Measurements from ENCODE around the gene NF1. TPM values are rescaled to one million over a fixed set of nuclear protein-coding genes. Genes with fewer than 3 reads are reported as not detected.

Gene NF1
- total and polyA plus RNA-seq, 8 donors, result 45.0 to 57.7 (median 52.0) TPM

GRCh38 chr17:31114956-31115555 is 20.3 kb downstream of the NF1 start:
- H3K36me3 ChIP-seq, result no peaks in the 10 kb centered on the region
- H3K4me3 ChIP-seq, result no peak overlapping the region
- ATAC-seq (no peak), DNase-seq (no peak)
- no peak overlapping the region for H3K27ac ChIP-seq
- H3K4me1 ChIP-seq, result peaks cover 0 to 8% of the 10 kb centered on the region in 2 donors
- H3K9me3 ChIP-seq, result no peaks in the 10 kb centered on the region
- no peak for TF ChIP-seq CTCF (IDR thresholded peaks at IDR 0.05)
- H3K27me3 ChIP-seq, result no peaks in the 10 kb centered on the region
- intact Hi-C loops (cut with DNase I), result no loop called here

GRCh38 chr17:31116167-31116566 is 21.4 kb downstream of the NF1 start:
- DNase-seq (no peak), ATAC-seq (no peak)
- H3K4me3 ChIP-seq, result no peak overlapping the region
- no peaks in the 10 kb centered on the region for H3K36me3 ChIP-seq
- no peak for TF ChIP-seq CTCF (IDR thresholded peaks at IDR 0.05)
- H3K4me1 ChIP-seq, result peaks cover 0 to 3% of the 10 kb centered on the region in 2 donors
- H3K27ac ChIP-seq, result no peak overlapping the region
- intact Hi-C loops (cut with DNase I), result no loop called here
- no peaks in the 10 kb centered on the region for H3K9me3 ChIP-seq
- no peaks in the 10 kb centered on the region for H3K27me3 ChIP-seq

GRCh38 chr17:31122746-31123145 is 28.0 kb downstream of the NF1 start:
- H3K27me3 ChIP-seq, result no peaks in the 10 kb centered on the region
- no peak for TF ChIP-seq CTCF (IDR thresholded peaks at IDR 0.05)
- DNase-seq (no peak), ATAC-seq (no peak)
- H3K9me3 ChIP-seq, result no peaks in the 10 kb centered on the region
- H3K4me3 ChIP-seq, result no peak overlapping the region
- H3K36me3 ChIP-seq, result no peaks in the 10 kb centered on the region
- H3K4me1 ChIP-seq, result no peaks in the 10 kb centered on the region
- no peak overlapping the region for H3K27ac ChIP-seq
- intact Hi-C loops (cut with DNase I), result no loop called here

- ATAC-seq (no peak), DNase-seq (no peak)
- Histone ChIP-seq H3K4me1 (peaks cover 0 to 8% of the 10 kb centered on the region in 2 donors), H3K27me3 (no peaks in the 10 kb centered on the region), H3K27ac (no peak overlapping the region), H3K36me3 (no peaks in the 10 kb centered on the region), H3K4me3 (no peak overlapping the region), H3K9me3 (no peaks in the 10 kb centered on the region)
- intact Hi-C loops (cut with DNase I), result no loop called here
- TF ChIP-seq CTCF (IDR thresholded peaks at IDR 0.05), result no peak
Measured at GRCh38 chr17:31126318-31126717, 31.5 kb downstream of the NF1 start.

- ATAC-seq, result no peak
- no peak for TF ChIP-seq CTCF (IDR thresholded peaks at IDR 0.05)
- intact Hi-C loops (cut with DNase I), result no loop called here
Measured at GRCh38 chr17:31128241-31128640, 33.5 kb downstream of the NF1 start.

More at GRCh38 chr17:31128241-31128640, 33.5 kb downstream of the NF1 start:
- no peak for DNase-seq
- no peaks in the 10 kb centered on the region for H3K27me3 ChIP-seq
- no peaks in the 10 kb centered on the region for H3K36me3 ChIP-seq
- H3K4me1 ChIP-seq, result peaks cover 0 to 8% of the 10 kb centered on the region in 2 donors
- H3K9me3 ChIP-seq, result no peaks in the 10 kb centered on the region
- H3K4me3 ChIP-seq, result no peak overlapping the region
- H3K27ac ChIP-seq, result no peak overlapping the region
